Left cardiac atrium (tissue), 4 donors: Measurements from ENCODE around the gene CAV1. TPM values are rescaled to one million over a fixed set of nuclear protein-coding genes. Genes with fewer than 3 reads are reported as not detected.
A peak's percentile ranks its signal among the peaks of the same experiment; 100 is the strongest.

ENCODE experiments used
- ATAC-seq, 2 donors: fragments of 200-7000 bp; cut with Tn5 transposase; one replicate each; pipeline ENCODE4 v1.9.1; 2020; ENCODE audit warnings: mild to moderate bottlenecking in 2 of 2, moderate library complexity in 2 of 2
- DNase-seq: peaks from one replicate; pipeline ENCODE4 v3.0.0-alpha.2; 2020
- intact Hi-C, 2 donors: fragments of 100-400 bp; cut with DNase I; formaldehyde crosslinking; loops; one replicate each; pipeline versions ENCODE4 v1.14.1 to v1.15.1; 2022 to 2023
- total RNA-seq, 2 donors: library from RNA; stranded (reverse); fragmentation: NEBNext Ultra II Directional; extraction: Animal tissue kit (Norgen Biotek cat#: 25700); gene quantifications; one replicate each; pipeline ENCODE4 v1.2.1, GENCODE V29; 2021
- donor health status: DM: no; HTN: yes; CAD: no.
- donor health status: DM: no; HTN: yes; CAD: no; lungs with severe emphysema.
- donor health status: DM: yes; HTN: yes; CAD: no.
- donor health status: Dilated cardiomyopathy.

Gene CAV1
- total RNA-seq, 2 donors from 2014 or later = 423 to 465 TPM

GRCh38 chr7:116501425-116502167 is 23.2 kb upstream of the CAV1 start:
- ATAC-seq = peak in 1 of 2 donors; percentile 66
- intact Hi-C loops = no loop called here
- peak; percentile 57 for DNase-seq

DNA sequence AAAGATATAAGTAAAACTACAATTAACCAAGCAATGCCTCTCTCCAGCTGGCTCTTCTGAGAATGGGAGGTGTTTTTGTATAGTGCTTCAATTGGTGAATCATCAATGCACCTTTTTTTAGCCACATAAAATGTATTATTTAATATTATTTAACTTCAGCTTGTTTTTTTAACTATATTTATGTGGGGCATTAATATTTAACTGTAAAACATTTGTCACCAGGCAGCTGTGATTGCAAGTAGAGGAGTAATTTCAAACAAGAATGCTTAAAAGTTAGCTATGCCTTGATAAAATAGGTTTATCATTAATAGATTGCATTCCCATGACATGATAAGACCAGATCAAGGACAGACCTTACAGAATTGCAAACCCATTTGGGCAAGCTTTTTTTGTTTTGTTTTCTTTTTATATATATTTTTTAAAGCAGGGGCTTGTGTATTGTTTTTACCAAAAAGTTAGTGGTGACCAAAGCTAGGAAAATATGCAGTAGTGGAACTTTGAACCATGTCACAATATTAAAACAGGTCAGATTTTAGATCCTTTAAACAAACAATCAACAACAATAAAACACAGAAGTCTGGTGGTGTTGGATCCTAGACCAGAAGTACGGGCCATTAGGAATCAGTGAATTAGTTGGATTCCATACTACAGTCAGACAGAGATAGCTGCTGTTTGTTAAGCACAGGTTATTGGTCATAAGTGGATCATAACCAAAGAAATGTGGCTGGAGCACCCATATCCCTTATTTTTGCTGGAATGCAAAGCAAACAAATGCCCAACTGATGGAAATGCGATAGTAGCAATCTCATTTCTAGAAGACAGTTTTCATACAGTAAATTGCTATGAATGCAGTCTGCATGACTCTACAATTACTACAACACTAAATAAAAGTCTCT is 22.4 kb upstream of the CAV1 start:
- intact Hi-C loops = no loop called here
- DNase-seq = no peak
- ATAC-seq = no peak

DNA sequence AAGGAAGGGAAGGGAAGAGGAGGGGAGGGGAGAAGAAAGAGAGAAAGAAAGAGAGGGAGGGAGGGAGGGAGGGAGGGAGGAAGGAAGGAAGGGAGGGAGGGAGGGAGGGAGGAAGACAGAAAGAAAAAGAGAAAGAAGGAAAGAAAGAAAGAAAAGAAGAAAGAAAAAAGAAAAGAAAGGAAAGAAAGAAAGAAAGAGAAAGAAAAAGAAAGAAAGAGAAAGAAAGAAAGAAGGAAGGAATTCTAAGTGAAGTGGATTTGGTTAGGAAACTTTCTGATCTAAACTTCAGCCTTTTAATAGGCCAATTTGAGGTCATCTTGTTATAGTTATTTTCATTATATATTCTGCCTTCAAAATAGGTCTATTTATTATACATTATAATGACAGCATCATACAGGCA is 21.0 kb upstream of the CAV1 start:
- no peak for DNase-seq
- ATAC-seq = no peak
- intact Hi-C loops = no loop called here

DNA sequence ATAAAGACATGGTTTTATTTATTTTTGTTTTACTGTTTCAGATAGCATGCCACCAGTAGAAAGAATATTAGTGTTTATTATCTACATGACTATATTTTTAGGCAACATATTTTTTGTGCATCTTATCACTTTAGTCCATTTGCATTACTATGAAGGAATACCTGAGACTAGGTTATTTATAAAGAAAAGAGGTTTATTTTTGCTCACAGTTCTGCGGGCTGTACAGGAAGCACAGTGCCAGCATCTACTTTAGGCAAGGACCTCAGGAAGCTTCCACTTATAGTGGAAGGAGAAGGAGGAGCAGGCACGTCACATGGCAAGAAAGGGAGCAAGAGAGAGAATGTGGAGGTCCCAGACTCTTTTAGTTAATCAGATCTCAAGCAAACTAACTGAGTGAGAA is 19.6 kb upstream of the CAV1 start:
- DNase-seq (no peak), ATAC-seq (no peak)
- intact Hi-C loops = no loop called here

GRCh38 chr7:116505823-116506222 is 19.0 kb upstream of the CAV1 start:
- intact Hi-C loops = no loop called here
- DNase-seq = no peak

GRCh38 chr7:116509982-116510579 is 14.8 kb upstream of the CAV1 start:
- DNase-seq (no peak), ATAC-seq (no peak)
- intact Hi-C loops = no loop called here

More at GRCh38 chr7:116505823-116506222, 19.0 kb upstream of the CAV1 start:
- no peak for ATAC-seq

DNA sequence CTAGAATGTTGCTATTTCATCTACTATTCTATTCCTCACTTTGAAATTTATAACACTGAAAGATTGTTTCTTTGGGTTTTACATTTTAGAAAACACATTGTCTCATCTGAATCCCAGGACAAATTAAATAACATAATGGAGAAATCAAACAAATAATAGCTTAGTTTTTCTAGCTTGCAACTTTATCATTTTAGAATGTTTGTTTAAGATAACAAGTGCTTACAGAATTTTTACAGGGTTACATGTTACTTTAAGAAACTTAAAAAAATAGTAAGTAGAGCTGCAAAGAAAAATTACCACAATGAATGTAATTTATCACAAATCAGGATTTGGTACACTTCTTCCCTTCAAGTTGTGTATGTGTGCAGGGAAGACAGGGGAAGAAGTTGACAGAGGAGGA is 14.0 kb upstream of the CAV1 start:
- no peak for ATAC-seq
- DNase-seq = no peak
- intact Hi-C loops = no loop called here

- intact Hi-C loops = no loop called here
- ATAC-seq = peak; percentile 86 to 93
- DNase-seq = peak; percentile 43
Observed at GRCh38 chr7:116511552-116512519, 13.0 kb upstream of the CAV1 start.

- intact Hi-C loops = no loop called here
- ATAC-seq = peak in 1 of 2 donors; percentile 35
- no peak for DNase-seq
Observed at GRCh38 chr7:116512520-116513188, 12.2 kb upstream of the CAV1 start.

GRCh38 chr7:116515584-116515983 is 9.3 kb upstream of the CAV1 start:
- ATAC-seq (no peak), DNase-seq (no peak)
- intact Hi-C loops = no loop called here

DNA sequence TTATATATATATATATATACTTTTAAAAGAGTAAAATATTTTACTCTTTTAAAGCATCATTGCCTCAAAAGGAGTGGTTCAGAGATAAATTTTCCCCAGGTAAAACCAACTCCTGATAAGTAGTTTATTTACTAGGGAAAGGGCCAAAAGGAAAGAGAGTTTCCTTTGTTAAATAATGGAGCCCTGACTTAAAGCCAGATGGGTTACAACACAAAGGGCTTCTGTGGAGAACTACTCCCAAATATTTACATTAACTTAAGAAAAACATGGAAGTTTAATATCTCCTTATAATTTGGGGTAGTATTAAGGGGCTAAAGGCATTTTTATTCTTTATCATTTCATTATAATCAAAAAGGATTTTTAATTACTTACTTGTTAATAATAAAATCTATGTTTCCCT is 8.5 kb upstream of the CAV1 start:
- intact Hi-C loops = no loop called here
- DNase-seq = no peak
- no peak for ATAC-seq

DNA sequence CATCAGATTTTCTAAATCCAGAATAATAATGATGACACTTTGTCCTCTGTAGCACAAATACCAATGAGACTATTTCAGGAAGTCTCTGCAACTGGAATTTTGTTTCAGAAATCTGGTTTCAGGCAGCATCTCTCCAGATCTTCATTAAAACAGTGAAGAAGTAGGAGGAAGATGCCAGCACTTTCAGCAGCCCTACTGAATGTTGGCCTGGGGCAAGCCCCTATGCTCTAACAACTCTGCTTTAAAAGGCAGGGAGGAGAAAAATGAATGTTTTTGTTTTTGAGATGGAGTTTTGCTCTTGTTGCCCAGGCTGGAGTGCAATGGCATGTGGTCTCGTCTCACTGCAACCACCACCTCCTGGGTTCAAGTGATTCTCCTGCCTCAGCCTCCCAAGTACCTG is 7.2 kb upstream of the CAV1 start:
- ATAC-seq = no peak
- intact Hi-C loops = no loop called here

GRCh38 chr7:116518961-116519360 is 5.9 kb upstream of the CAV1 start:
- DNase-seq = no peak
- no peak for ATAC-seq
- intact Hi-C loops = no loop called here

More for the DNA sequence above, 7.2 kb upstream of the CAV1 start:
- no peak for DNase-seq

- DNase-seq (no peak), ATAC-seq (no peak)
- intact Hi-C loops = loop anchor here (5.0 to 10.0 kb wide), 3 partner anchors 64 to 266 kb away; no protein-coding TSS in a partner anchor
Observed at GRCh38 chr7:116521046-116521664, 3.7 kb upstream of the CAV1 start.

GRCh38 chr7:116522247-116522646 is 2.6 kb upstream of the CAV1 start:
- intact Hi-C loops = loop anchor here (5.0 to 10.0 kb wide), 3 partner anchors 63 to 267 kb away; no protein-coding TSS in a partner anchor
- ATAC-seq = no peak
- no peak for DNase-seq

- intact Hi-C loops = loop anchor here (5.0 to 10.0 kb wide), 3 partner anchors 61 to 269 kb away; no protein-coding TSS in a partner anchor
- no peak for ATAC-seq
- DNase-seq = no peak
Observed at GRCh38 chr7:116524221-116524608, 621 bp upstream of the CAV1 start.

DNA sequence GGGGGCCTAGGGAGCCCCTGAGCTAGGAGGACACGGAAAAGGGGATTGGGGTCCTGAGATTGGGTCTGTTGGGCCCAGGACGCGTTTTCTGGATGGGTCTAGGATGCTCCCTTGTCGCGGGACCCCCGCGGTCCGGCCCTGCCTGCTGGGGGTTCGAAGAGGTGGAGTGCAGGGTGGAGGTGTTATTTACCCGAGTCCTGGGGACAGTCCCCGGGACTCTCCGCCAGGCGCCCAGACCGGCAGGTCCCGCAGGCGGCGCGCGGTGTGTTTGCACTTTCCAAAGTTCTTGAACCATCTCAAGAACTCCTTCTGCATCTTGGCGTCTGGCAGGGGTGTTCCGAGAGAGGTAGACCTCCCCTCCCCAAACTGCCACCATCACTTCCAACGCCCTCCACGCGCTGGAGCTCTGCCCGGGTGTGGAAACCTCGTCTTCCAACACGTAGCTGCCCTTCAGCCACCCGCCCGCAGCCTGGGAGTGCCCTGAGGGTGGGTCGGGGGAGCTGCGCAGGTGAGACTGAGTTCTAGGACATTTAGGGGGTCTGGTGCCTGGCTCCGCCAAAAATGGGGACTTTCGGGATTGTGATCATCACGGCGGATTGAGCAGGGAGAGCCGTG is 569 bp downstream of the CAV1 start:
- ATAC-seq (peak; percentile 21 to 24), DNase-seq (peak; percentile 58)
- intact Hi-C loops = loop anchor here (5.0 to 10.0 kb wide), 4 partner anchors 57 to 271 kb away; no protein-coding TSS in a partner anchor
